ENCODE data around the gene KDM5C. TPM values are rescaled to one million over a fixed set of nuclear protein-coding genes. Genes with fewer than 3 reads are reported as not detected.

Gene KDM5C
- total RNA-seq, 6 experiments from 2014 or later, result 27.9 to 61.6 (median 50.6) TPM

DNA sequence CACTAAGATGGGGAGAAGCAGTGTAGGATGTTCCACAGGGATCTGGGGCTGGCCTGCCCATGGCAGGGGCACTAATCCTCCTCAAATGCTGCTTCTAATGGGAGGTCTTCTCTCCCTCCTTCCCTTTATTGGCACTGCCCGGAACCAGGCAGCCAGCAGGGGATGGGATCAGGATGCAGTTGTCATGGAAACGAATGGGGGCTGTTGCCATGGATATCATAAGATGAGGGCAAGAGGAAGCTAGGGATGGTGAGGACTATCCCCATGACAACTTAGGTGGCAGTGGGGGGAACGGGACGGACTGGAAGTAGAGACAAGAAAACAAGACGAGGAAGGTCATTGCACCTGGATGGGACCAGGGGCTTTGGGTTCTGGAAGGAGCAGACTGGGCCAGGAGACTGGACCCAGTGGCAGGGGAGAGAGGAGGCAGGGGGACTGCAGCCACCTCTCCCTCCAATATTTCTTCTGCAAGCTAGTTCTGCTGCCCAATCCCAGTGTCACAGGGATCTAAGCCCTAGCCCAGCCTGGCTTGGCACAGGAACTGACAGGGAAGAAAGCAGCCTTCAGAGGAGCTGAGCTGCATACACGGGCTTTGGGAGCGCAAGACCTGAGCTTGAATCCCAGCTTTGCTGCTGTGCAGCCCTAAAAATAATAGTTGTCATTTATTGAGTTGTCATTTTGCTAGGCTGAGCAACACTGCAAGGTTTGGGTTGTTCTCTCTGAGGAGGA, 37.3 kb upstream of the KDM5C start:
- Histone ChIP-seq H3K27ac (no peak overlapping the region), H3K4me1 (no peaks in the 10 kb centered on the region), H3K36me3 (no peaks in the 10 kb centered on the region), H3K9me3 (no peaks in the 10 kb centered on the region), H3K4me3 (no peak overlapping the region), H3K27me3 (no peaks in the 10 kb centered on the region)
- intact Hi-C loops (cut with DNase I), result no loop called here
- TF ChIP-seq, protein P1, sequence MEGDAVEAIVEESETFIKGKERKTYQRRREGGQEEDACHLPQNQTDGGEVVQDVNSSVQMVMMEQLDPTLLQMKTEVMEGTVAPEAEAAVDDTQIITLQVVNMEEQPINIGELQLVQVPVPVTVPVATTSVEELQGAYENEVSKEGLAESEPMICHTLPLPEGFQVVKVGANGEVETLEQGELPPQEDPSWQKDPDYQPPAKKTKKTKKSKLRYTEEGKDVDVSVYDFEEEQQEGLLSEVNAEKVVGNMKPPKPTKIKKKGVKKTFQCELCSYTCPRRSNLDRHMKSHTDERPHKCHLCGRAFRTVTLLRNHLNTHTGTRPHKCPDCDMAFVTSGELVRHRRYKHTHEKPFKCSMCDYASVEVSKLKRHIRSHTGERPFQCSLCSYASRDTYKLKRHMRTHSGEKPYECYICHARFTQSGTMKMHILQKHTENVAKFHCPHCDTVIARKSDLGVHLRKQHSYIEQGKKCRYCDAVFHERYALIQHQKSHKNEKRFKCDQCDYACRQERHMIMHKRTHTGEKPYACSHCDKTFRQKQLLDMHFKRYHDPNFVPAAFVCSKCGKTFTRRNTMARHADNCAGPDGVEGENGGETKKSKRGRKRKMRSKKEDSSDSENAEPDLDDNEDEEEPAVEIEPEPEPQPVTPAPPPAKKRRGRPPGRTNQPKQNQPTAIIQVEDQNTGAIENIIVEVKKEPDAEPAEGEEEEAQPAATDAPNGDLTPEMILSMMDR (IDR thresholded peaks at IDR 0.05), result no peak
- no peak for TF ChIP-seq POLR2A (IDR thresholded peaks at IDR 0.05)
- ATAC-seq (no peak), DNase-seq (no peak)
- 66% methylated on average over 6 of the region's 7 CpGs for WGBS (ENCODE audit: insufficient coverage, low coverage, low lambda C conversion rate, missing lambda C conversion rate)

DNA sequence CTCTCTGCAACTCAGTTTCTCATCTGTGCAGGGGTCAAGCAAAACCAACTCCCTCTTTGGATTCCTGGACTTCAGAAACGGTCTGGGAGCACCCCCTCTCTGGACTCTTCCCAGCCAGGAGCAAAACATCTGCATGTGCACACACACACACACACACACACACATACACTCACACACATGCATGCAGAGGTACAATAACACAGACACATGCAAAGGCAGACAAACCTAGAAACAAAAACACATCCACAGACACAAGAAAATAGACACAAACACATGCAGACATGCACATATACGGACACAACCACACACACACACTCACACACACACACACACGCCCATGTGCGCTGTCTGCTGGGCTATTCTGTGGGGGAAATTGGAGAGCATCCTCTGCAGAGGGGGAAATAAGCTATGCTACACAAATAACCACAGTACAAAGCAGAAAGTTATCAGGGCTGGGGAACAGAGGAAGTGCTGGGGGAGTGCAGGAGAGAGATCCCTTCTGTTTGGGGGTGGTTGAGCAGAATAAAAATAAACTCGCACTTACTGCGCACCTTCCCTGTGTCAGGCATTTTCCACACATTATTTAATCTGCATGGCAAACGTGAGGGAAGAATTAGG, 36.5 kb upstream of the KDM5C start:
- Histone ChIP-seq H3K9me3 (no peaks in the 10 kb centered on the region), H3K36me3 (no peaks in the 10 kb centered on the region), H3K27me3 (no peaks in the 10 kb centered on the region), H3K4me3 (no peak overlapping the region), H3K27ac (no peak overlapping the region), H3K4me1 (no peaks in the 10 kb centered on the region)
- intact Hi-C loops (cut with DNase I), result no loop called here
- ATAC-seq, result no peak
- DNase-seq, result no peak
- TF ChIP-seq POLR2A (IDR thresholded peaks at IDR 0.05), result no peak
- TF ChIP-seq, protein P1 (IDR thresholded peaks at IDR 0.05), result no peak
- 28% methylated on average over 7 of the region's 7 CpGs for WGBS (ENCODE audit: insufficient coverage, low coverage, low lambda C conversion rate, missing lambda C conversion rate)

DNA sequence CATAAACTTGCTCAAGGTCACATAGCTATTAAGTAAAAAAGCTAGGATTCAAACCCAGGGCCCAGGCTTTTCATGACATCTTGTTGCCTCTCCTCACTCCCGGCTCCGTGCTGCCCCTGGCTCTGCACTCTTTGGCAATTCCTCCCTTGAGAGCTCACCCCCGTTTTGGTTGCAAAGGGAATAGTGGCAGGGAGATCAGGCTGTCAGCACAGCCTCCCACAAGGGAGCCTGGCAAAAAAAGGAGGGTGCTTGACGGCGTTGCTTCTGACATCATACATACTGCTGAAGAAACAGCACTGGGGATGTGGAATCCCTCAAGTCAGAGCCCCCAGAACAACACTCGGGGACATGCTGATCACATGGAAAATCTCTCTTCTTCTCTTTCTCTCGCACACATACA, 35.8 kb upstream of the KDM5C start:
- no peak for TF ChIP-seq POLR2A (IDR thresholded peaks at IDR 0.05)
- TF ChIP-seq, protein P1 (IDR thresholded peaks at IDR 0.05), result no peak
- intact Hi-C loops (cut with DNase I), result no loop called here
- DNase-seq (no peak), ATAC-seq (no peak)
- no peaks in the 10 kb centered on the region for H3K36me3 ChIP-seq
- no peaks in the 10 kb centered on the region for H3K27me3 ChIP-seq
- no peak overlapping the region for H3K27ac ChIP-seq
- no peaks in the 10 kb centered on the region for H3K9me3 ChIP-seq
- H3K4me1 ChIP-seq, result no peaks in the 10 kb centered on the region
- no peak overlapping the region for H3K4me3 ChIP-seq
- 58% methylated on average over 5 of the region's 7 CpGs for WGBS (ENCODE audit: insufficient coverage, low coverage, low lambda C conversion rate, missing lambda C conversion rate)

DNA sequence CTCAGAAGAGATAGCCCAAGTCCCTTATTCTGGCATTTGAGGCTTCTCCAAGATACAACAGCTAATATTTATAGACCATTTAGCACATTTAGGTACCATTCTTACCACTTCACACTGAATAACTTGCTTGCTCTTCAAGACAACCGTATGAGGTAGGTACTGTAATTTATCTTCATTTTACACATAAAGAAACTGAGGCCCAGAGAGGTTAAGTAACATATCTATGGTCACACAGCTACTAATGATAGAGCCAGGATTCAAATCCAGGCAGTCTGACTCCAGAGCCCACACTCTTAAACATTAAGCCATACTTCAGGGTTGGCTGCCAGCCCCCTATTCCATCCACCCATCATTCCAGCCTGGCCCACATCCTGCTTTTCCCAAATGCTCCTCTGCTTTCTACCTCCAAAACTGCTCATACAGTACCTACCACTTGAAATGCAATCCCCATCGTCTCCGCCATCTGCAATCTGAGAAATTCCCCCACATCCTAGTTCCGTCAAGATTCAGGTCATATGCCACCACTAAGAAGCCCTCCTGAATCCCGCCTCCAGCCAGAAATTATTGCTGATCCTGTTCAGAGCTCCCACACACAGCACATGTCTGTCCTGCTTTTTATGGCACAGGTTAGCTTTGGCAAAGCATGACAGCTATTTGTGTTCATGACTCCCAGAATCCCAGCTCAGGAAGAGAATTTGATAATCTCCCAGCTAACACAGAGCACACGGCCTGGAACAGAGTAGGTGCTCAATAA, 32.8 kb upstream of the KDM5C start:
- no peak overlapping the region for H3K4me3 ChIP-seq
- no peak overlapping the region for H3K27ac ChIP-seq
- no peaks in the 10 kb centered on the region for H3K36me3 ChIP-seq
- no peaks in the 10 kb centered on the region for H3K27me3 ChIP-seq
- TF ChIP-seq POLR2A (IDR thresholded peaks at IDR 0.05), result no peak
- TF ChIP-seq, protein P1 (IDR thresholded peaks at IDR 0.05), result no peak
- intact Hi-C loops (cut with DNase I), result no loop called here
- DNase-seq (no peak), ATAC-seq (no peak)
- 74% methylated on average over 6 of the region's 6 CpGs for WGBS (ENCODE audit: insufficient coverage, low coverage, low lambda C conversion rate, missing lambda C conversion rate)
- H3K9me3 ChIP-seq, result no peaks in the 10 kb centered on the region
- no peaks in the 10 kb centered on the region for H3K4me1 ChIP-seq
